H9 (cell line): Measurements from ENCODE around the gene PTBP3. TPM values are rescaled to one million over a fixed set of nuclear protein-coding genes. Genes with fewer than 3 reads are reported as not detected.

Experiments used
- DNase-seq: peaks from one replicate; pipeline ENCODE4 v3.0.0-alpha.2; 2017
- H2AFZ ChIP-seq: one replicate; pipeline ENCODE4 v1.6.1; 2013; ENCODE audit warnings: mild to moderate bottlenecking, low read length, control low read depth, moderate library complexity
- H2AK5ac ChIP-seq: 2 replicates; pipeline ENCODE4 v1.6.1; 2013; ENCODE audit warnings: low read length, control low read depth, mixed read lengths; ENCODE audit not compliant: insufficient read length
- H2BK120ac ChIP-seq: one replicate; pipeline ENCODE4 v1.6.1; 2013; ENCODE audit warnings: low read depth, mild to moderate bottlenecking, low read length, control low read depth, inconsistent platforms; ENCODE audit not compliant: poor library complexity, severe bottlenecking
- H2BK12ac ChIP-seq: 2 replicates; pipeline ENCODE4 v1.6.1; 2013; ENCODE audit warnings: low read length, control low read depth, mixed read lengths, low read depth; ENCODE audit not compliant: insufficient read length
- H2BK15ac ChIP-seq: 2 replicates; pipeline ENCODE4 v1.6.1; 2013; ENCODE audit warnings: low read depth, low read length, control low read depth
- H2BK20ac ChIP-seq: one replicate; pipeline ENCODE4 v1.6.1; 2013; ENCODE audit warnings: low read depth, mild to moderate bottlenecking, low read length, control low read depth, inconsistent platforms; ENCODE audit not compliant: poor library complexity, severe bottlenecking
- H2BK5ac ChIP-seq: 2 replicates; pipeline ENCODE4 v1.6.1; 2013; ENCODE audit warnings: low read length, control low read depth, mixed read lengths; ENCODE audit not compliant: insufficient read length
- H3K14ac ChIP-seq: 2 replicates; pipeline ENCODE4 v1.6.1; 2013; ENCODE audit warnings: low read length, control low read depth; ENCODE audit not compliant: insufficient read depth
- H3K18ac ChIP-seq: 2 replicates; pipeline ENCODE4 v1.6.1; 2013; ENCODE audit warnings: low read depth, mild to moderate bottlenecking, mixed read lengths, low read length, control low read depth; ENCODE audit not compliant: insufficient read length
- H3K23ac ChIP-seq: 2 replicates; pipeline ENCODE4 v1.6.1; 2013; ENCODE audit warnings: low read length, control low read depth, mixed read lengths, low read depth; ENCODE audit not compliant: insufficient read length
- H3K23me2 ChIP-seq: 2 replicates; pipeline ENCODE4 v1.6.1; 2013; ENCODE audit warnings: low read depth, mild to moderate bottlenecking, mixed read lengths, low read length, control low read depth; ENCODE audit not compliant: insufficient read length, poor library complexity, severe bottlenecking
- H3K27ac ChIP-seq: 2 replicates; pipeline ENCODE4 v1.5.1; 2013; ENCODE audit warnings: low read length, control low read depth, mixed read lengths, low read depth; ENCODE audit not compliant: insufficient read length
- H3K27me3 ChIP-seq: 2 replicates; pipeline ENCODE4 v1.6.1; 2013; ENCODE audit warnings: low read length, control low read depth, inconsistent platforms; ENCODE audit not compliant: insufficient read depth
- H3K4ac ChIP-seq: 2 replicates; pipeline ENCODE4 v1.6.1; 2013; ENCODE audit warnings: low read depth, mild to moderate bottlenecking, control low read depth, inconsistent platforms, low read length, moderate library complexity
- H3K4me1 ChIP-seq: 2 replicates; pipeline ENCODE4 v1.6.1; 2013; ENCODE audit warnings: low read length, control low read depth, inconsistent platforms; ENCODE audit not compliant: insufficient read depth
- H3K4me2 ChIP-seq: 2 replicates; pipeline ENCODE4 v1.6.1; 2013; ENCODE audit warnings: low read length, control low read depth, mixed read lengths; ENCODE audit not compliant: insufficient read length, insufficient read depth
- H3K56ac ChIP-seq: 2 replicates; pipeline ENCODE4 v1.6.1; 2013; ENCODE audit warnings: low read depth, mild to moderate bottlenecking, mixed read lengths, low read length, control low read depth; ENCODE audit not compliant: insufficient read length
- H3K79me1 ChIP-seq: 2 replicates; pipeline ENCODE4 v1.6.1; 2013; ENCODE audit warnings: low read depth, mild to moderate bottlenecking, moderate library complexity, low read length, control low read depth, inconsistent platforms; ENCODE audit not compliant: insufficient read depth, poor library complexity, severe bottlenecking
- H3K79me2 ChIP-seq: 2 replicates; pipeline ENCODE4 v1.6.1; 2013; ENCODE audit warnings: low read length, control low read depth, inconsistent platforms; ENCODE audit not compliant: insufficient read depth
- H3K9ac ChIP-seq: 2 replicates; pipeline ENCODE4 v1.6.1; 2013; ENCODE audit warnings: low read length, control low read depth, mixed read lengths; ENCODE audit not compliant: insufficient read length; ENCODE audit errors: extremely low read depth
- H3K9me3 ChIP-seq: one replicate; pipeline ENCODE4 v1.6.1; 2013; ENCODE audit warnings: low read depth, low read length, inconsistent platforms; ENCODE audit not compliant: control insufficient read depth
- H3T11ph ChIP-seq: one replicate; pipeline ENCODE4 v1.6.1; 2013; ENCODE audit warnings: mild to moderate bottlenecking, low read length, control low read depth, inconsistent platforms
- H4K20me1 ChIP-seq: one replicate; pipeline ENCODE4 v1.6.1; 2013; ENCODE audit not compliant: control insufficient read depth, insufficient read length, insufficient read depth
- H4K5ac ChIP-seq: 2 replicates; pipeline ENCODE4 v1.6.1; 2013; ENCODE audit warnings: low read depth, mild to moderate bottlenecking, mixed read lengths, low read length, control low read depth; ENCODE audit not compliant: insufficient read length
- H4K8ac ChIP-seq: replicated peaks from 2 replicates; pipeline ENCODE4 v1.6.1; 2013; ENCODE audit warnings: low read length, control low read depth, mixed read lengths, low read depth; ENCODE audit not compliant: insufficient read length
- H4K91ac ChIP-seq: 2 replicates; pipeline ENCODE4 v1.6.1; 2013; ENCODE audit warnings: low read depth, mild to moderate bottlenecking, moderate library complexity, mixed read lengths, low read length, control low read depth; ENCODE audit not compliant: insufficient read length
- H3K27ac Mint-ChIP-seq, 3 experiments: 2 replicates in 2 of 3; 3 replicates in 1 of 3; pipeline ENCODE4 v1.8.0; 2020 to 2021; ENCODE audit warnings: mixed read lengths in 3 of 3, mild to moderate bottlenecking in 1 of 3, moderate library complexity in 1 of 3
- H3K27me3 Mint-ChIP-seq: 2 replicates; pipeline ENCODE4 v1.8.0; 2021; ENCODE audit warnings: low read depth, mild to moderate bottlenecking, moderate library complexity, mixed read lengths
- H3K36me3 Mint-ChIP-seq, 3 experiments: 2 replicates in 2 of 3; 3 replicates in 1 of 3; pipeline ENCODE4 v1.8.0; 2020 to 2021; ENCODE audit warnings: low read depth in 3 of 3, mixed read lengths in 3 of 3; ENCODE audit not compliant: insufficient read depth in 1 of 3
- H3K4me1 Mint-ChIP-seq, 2 experiments: 2 replicates each; pipeline ENCODE4 v1.8.0; 2020; ENCODE audit warnings: mixed read lengths in 2 of 2
- H3K4me3 Mint-ChIP-seq, 2 experiments: 2 replicates in 1 of 2; 3 replicates in 1 of 2; pipeline ENCODE4 v1.8.0; 2020 to 2021; ENCODE audit warnings: mild to moderate bottlenecking in 2 of 2, mixed read lengths in 2 of 2, moderate library complexity in 1 of 2
- H3K9me3 Mint-ChIP-seq, 2 experiments: 2 replicates in 1 of 2; 3 replicates in 1 of 2; pipeline ENCODE4 v1.8.0; 2020; ENCODE audit warnings: mild to moderate bottlenecking in 2 of 2, mixed read lengths in 2 of 2, moderate library complexity in 1 of 2
- WGBS: extraction: QIAGEN DNeasy Blood & Tissue Kit; methylation state at CpG from one replicate; pipeline ENCODE4 v1.1.7; 2013; ENCODE audit warnings: missing lambda C conversion rate, low lambda C conversion rate, mixed read lengths; ENCODE audit not compliant: insufficient read length; ENCODE audit errors: extremely low coverage; 5-methylcytosine and 5-hydroxymethylcytosine counted together
- total RNA-seq: library from RNA; stranded (reverse); gene quantifications from 2 replicates; pipeline ENCODE4 v1.2.1, GENCODE V29; 2021
- TF ChIP-seq, protein P1 (sequence below): fragments of 200-600 bp; sonication (generic); conservative IDR thresholded peaks from 3 replicates; pipeline ENCODE4 v1.8.0; 2021; ENCODE audit warnings: antibody characterized with exemption, mild to moderate bottlenecking

Gene PTBP3
- total RNA-seq, 1 experiment from 2014 or later, result 89.5 TPM

DNA sequence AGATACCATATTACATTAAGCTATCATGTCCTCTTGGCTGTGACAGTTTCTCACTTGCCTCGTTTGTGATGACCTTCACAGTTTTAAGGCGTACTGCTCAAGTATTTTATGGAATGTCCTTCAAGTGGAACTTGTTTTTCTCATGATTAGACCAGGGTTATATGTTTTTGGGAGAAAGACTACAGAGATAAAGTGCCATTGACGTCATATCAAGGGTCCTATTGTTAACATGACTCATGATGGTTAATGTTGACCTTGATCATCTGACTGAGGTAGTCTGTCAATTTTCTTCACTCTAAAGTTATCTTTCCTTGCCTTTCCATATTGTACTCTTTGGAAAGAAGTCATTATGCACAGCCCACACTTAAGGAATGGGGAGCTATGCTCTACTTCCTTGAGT, 17.8 kb upstream of the PTBP3 start:
- H3K23me2 ChIP-seq, result no peaks in the 10 kb centered on the region
- H2AK5ac ChIP-seq, result no peak overlapping the region
- no peak overlapping the region for H3K23ac ChIP-seq
- H2BK120ac ChIP-seq, result no peak overlapping the region
- no peak overlapping the region for H2BK15ac ChIP-seq
- H3K9ac ChIP-seq, result no peak overlapping the region
- TF ChIP-seq, protein P1, sequence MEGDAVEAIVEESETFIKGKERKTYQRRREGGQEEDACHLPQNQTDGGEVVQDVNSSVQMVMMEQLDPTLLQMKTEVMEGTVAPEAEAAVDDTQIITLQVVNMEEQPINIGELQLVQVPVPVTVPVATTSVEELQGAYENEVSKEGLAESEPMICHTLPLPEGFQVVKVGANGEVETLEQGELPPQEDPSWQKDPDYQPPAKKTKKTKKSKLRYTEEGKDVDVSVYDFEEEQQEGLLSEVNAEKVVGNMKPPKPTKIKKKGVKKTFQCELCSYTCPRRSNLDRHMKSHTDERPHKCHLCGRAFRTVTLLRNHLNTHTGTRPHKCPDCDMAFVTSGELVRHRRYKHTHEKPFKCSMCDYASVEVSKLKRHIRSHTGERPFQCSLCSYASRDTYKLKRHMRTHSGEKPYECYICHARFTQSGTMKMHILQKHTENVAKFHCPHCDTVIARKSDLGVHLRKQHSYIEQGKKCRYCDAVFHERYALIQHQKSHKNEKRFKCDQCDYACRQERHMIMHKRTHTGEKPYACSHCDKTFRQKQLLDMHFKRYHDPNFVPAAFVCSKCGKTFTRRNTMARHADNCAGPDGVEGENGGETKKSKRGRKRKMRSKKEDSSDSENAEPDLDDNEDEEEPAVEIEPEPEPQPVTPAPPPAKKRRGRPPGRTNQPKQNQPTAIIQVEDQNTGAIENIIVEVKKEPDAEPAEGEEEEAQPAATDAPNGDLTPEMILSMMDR, result no peak
- no peak overlapping the region for H4K5ac ChIP-seq
- H3K56ac ChIP-seq, result no peak overlapping the region
- H3K4me3 Mint-ChIP-seq, result no peak overlapping the region
- DNase-seq, result no peak
- H4K91ac ChIP-seq, result no peak overlapping the region
- no peak overlapping the region for H2BK20ac ChIP-seq
- H2BK12ac ChIP-seq, result no peak overlapping the region
- no peaks in the 10 kb centered on the region for H3K36me3 Mint-ChIP-seq
- no peaks in the 10 kb centered on the region for H3K27me3 ChIP-seq
- no CpG with 5 or more reads among the region's 3 CpGs for WGBS
- H3K79me1 ChIP-seq, result no peaks in the 10 kb centered on the region
- no peaks in the 10 kb centered on the region for H3K79me2 ChIP-seq
- H4K20me1 ChIP-seq, result no peaks in the 10 kb centered on the region
- no peaks in the 10 kb centered on the region for H3K27me3 Mint-ChIP-seq
- H3K27ac ChIP-seq, result no peak overlapping the region
- H3K4me2 ChIP-seq, result no peak overlapping the region
- H3K14ac ChIP-seq, result no peak overlapping the region
- H2AFZ ChIP-seq, result no peak overlapping the region
- H2BK5ac ChIP-seq, result no peak overlapping the region
- no peaks in the 10 kb centered on the region; the same call in 1 of the 2 replicates for H3K4me1 ChIP-seq
- no peak overlapping the region for H3K4ac ChIP-seq
- no peak overlapping the region for H3K27ac Mint-ChIP-seq
- no peak overlapping the region for H4K8ac ChIP-seq
- H3K4me1 Mint-ChIP-seq, result peaks cover 22 to 26% of the 10 kb centered on the region in 2 experiments
- no peaks in the 10 kb centered on the region for H3K9me3 ChIP-seq
- H3T11ph ChIP-seq, result no peak overlapping the region
- no peak overlapping the region for H3K18ac ChIP-seq
- H3K9me3 Mint-ChIP-seq, result no peaks in the 10 kb centered on the region; a peak in 2 of 5 replicates
